OCI-LY7 (cell line): Measurements from ENCODE around the gene WIZ. TPM values are rescaled to one million over a fixed set of nuclear protein-coding genes. Genes with fewer than 3 reads are reported as not detected.
A peak's percentile ranks its signal among the peaks of the same experiment; 100 is the strongest.

Experiments used
- BruUV-seq: library from RNA; stranded (reverse); fragments of 400-500 nt; replicated peaks from 2 replicates; lab custom pipeline; 2021; lab: Mats Ljungman, UMichigan
- CTCF ChIA-PET: fragments of 300-600 bp; sonication (Branson Sonifier 250); formaldehyde crosslinking; loops from one replicate; lab custom pipeline; 2022; ENCODE audit warnings: antibody characterized with exemption; ENCODE audit not compliant: unreplicated experiment; lab: Charles Lee
- POLR2A ChIA-PET: fragments of 300-600 bp; sonication (Branson Sonifier 250); formaldehyde crosslinking; loops from one replicate; lab custom pipeline; 2022; ENCODE audit warnings: antibody characterized with exemption; lab: Charles Lee
- DNase-seq: peaks from one replicate; pipeline ENCODE4 v3.0.0-alpha.2; 2015; ENCODE audit warnings: low spot score
- H2AFZ ChIP-seq: fragments of 200-600 bp; sonication (generic), shearing (Covaris generic); 2 replicates; pipeline ENCODE4 v1.6.1; 2014; ENCODE audit warnings: mild to moderate bottlenecking, antibody characterized with exemption, low read length, moderate library complexity
- H3K27ac ChIP-seq: fragments of 200-600 bp; sonication (generic); 2 replicates; pipeline ENCODE4 v1.5.1; 2014; ENCODE audit warnings: mixed run types, low read depth, mild to moderate bottlenecking, moderate library complexity, low read length, inconsistent platforms; ENCODE audit not compliant: poor library complexity, severe bottlenecking
- H3K36me3 ChIP-seq: fragments of 200-600 bp; sonication (generic); 2 replicates; pipeline ENCODE4 v1.6.1; 2014; ENCODE audit warnings: mild to moderate bottlenecking, antibody characterized with exemption, low read length, moderate library complexity, mixed read lengths; ENCODE audit not compliant: insufficient read depth
- H3K4me1 ChIP-seq: fragments of 200-600 bp; sonication (generic); 2 replicates; pipeline ENCODE4 v1.5.1; 2014; ENCODE audit warnings: mild to moderate bottlenecking, low read length; ENCODE audit not compliant: insufficient read depth, poor library complexity, severe bottlenecking
- H3K4me2 ChIP-seq: fragments of 200-600 bp; sonication (generic); 2 replicates; pipeline ENCODE4 v1.6.1; 2014; ENCODE audit warnings: mild to moderate bottlenecking, low read length
- H3K4me3 ChIP-seq: fragments of 200-600 bp; sonication (generic); 2 replicates; pipeline ENCODE4 v1.5.1; 2014; ENCODE audit warnings: mild to moderate bottlenecking, low read depth, low read length; ENCODE audit not compliant: poor library complexity, severe bottlenecking
- H3K79me2 ChIP-seq: fragments of 200-600 bp; sonication (generic); 2 replicates; pipeline ENCODE4 v1.6.1; 2016; ENCODE audit warnings: low read depth, mild to moderate bottlenecking, low read length, moderate library complexity, mixed read lengths; ENCODE audit not compliant: insufficient read depth
- H3K9me2 ChIP-seq: fragments of 200-600 bp; sonication (generic); 2 replicates; pipeline ENCODE4 v1.6.1; 2016; ENCODE audit warnings: mild to moderate bottlenecking, low read length, mixed read lengths; ENCODE audit not compliant: insufficient read depth
- H3K9me3 ChIP-seq: fragments of 200-600 bp; sonication (generic); 2 replicates; pipeline ENCODE4 v1.6.1; 2014; ENCODE audit warnings: mild to moderate bottlenecking, mixed run types, low read length, mixed read lengths
- H4K20me1 ChIP-seq: fragments of 200-600 bp; sonication (generic); 2 replicates; pipeline ENCODE4 v1.6.1; 2014; ENCODE audit warnings: mild to moderate bottlenecking, antibody characterized with exemption, low read length, moderate library complexity, mixed read lengths; ENCODE audit not compliant: insufficient read depth
- CTCF ChIP-seq: fragments of 200-600 bp; sonication (generic); conservative IDR thresholded peaks from 2 replicates; pipeline ENCODE4 v1.5.1; 2014; ENCODE audit warnings: mild to moderate bottlenecking, antibody characterized with exemption, low read length, moderate library complexity, mixed read lengths
- EZH2phosphoT487 ChIP-seq: fragments of 200-600 bp; sonication (generic); IDR thresholded peaks from 2 replicates; pipeline ENCODE4 v1.6.1; 2018; ENCODE audit warnings: low read depth, borderline replicate concordance, mild to moderate bottlenecking, mixed run types, antibody characterized with exemption, low read length, moderate library complexity, mixed read lengths
- intact Hi-C: fragments of 100-400 bp; cut with micrococcal nuclease; formaldehyde crosslinking; loops from one replicate; pipeline ENCODE4 v1.10.0; 2022; ENCODE audit not compliant: unreplicated experiment
- total RNA-seq, 2 experiments: library from RNA; depleted of rRNA in 1 of 2; stranded (reverse); fragments of >200 nt in 1 of 2; shearing (Covaris generic) in 1 of 2; gene quantifications; 2 replicates each; pipeline ENCODE4 v1.2.3, GENCODE V29; 2014 to 2022

The WIZ gene
- total RNA-seq, 2 experiments from 2014 or later: 16.4 to 35.9 TPM

DNA sequence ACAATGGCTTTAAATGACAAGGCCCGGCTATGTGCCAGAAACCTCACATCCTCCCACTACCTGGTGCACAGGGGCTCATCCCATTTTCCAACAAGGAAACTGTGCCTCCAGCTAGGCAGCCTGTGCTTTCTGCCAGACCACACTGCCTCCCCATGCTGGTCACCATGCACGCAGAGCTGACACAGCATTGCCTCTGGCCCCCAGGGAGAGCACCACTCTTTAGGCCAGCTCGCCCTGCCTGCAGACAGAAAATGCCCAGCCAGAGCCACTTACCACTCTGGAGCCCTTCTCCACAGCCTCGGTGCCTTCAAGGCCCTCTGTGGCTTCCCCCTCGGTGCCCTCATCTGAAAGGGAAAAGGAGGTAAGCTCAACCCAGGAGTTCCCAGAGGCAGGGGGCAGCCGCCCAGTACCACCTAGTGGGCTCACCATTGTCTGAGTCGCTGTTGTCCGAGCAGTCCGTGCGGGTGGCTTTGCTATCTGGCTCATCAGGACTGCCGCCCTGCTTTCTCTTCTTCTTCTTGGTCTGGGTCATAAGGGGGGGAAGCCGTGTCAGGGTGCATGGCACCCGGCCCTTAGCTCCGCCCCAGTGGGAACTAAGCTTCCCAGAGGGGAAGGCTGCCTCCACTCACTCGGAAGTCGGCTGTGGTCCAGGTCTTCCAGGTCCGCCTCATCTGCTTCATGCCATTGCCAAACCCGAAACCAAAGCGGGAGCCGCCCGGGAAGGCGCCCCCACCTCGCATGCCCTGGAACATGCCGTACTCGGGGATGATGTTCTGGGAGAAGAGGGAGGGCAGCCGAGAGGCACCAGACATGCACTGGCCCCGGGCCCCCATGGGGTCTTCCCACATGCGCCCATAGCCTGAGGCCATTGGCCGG lies 49.0 kb downstream of the WIZ start:
- Histone ChIP-seq H3K27ac (no peak overlapping the region), H3K4me2 (no peak overlapping the region), H3K36me3 (peaks cover 94% of the 10 kb centered on the region), H3K79me2 (peaks cover 24% of the 10 kb centered on the region), H3K9me2 (no peaks in the 10 kb centered on the region), H3K9me3 (no peaks in the 10 kb centered on the region), H2AFZ (no peak overlapping the region), H3K4me3 (no peak overlapping the region), H4K20me1 (peaks cover 4% of the 10 kb centered on the region; the same call in 1 of the 2 replicates), H3K4me1 (peaks cover 12% of the 10 kb centered on the region)
- intact Hi-C loops: no loop called here
- CTCF ChIA-PET: no interaction called here
- DNase-seq: no peak
- no peak for TF ChIP-seq CTCF
- no peak for TF ChIP-seq EZH2phosphoT487
- POLR2A ChIA-PET: no interaction called here
- TSS peak; percentile 35 for BruUV-seq

DNA sequence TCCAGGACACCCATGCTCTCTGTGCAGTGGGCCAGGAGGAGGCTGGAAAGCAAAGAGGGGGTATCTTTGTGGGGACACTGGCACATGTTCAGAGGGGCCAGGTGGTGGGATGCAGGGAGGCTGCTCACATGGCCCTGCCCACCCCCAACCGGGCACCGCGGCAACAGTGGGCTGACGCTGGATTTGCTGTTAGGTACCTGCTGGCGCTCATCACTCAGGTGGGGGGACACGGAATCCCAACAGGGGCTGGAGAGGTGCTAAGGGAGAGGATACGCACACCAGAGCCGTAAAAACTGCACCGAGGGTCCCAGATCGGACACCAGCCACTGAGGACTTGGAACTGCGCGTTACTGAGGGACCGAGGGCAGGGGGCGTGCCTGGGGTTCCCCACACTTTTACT lies 50.1 kb downstream of the WIZ start:
- no peak for DNase-seq
- H3K9me2 ChIP-seq: no peaks in the 10 kb centered on the region
- H3K4me3 ChIP-seq: no peak overlapping the region
- no peaks in the 10 kb centered on the region for H3K9me3 ChIP-seq
- POLR2A ChIA-PET: no interaction called here
- H3K27ac ChIP-seq: no peak overlapping the region
- H3K4me2 ChIP-seq: no peak overlapping the region
- no peak overlapping the region for H2AFZ ChIP-seq
- BruUV-seq: no TSS peak
- peaks cover 4% of the 10 kb centered on the region; the same call in 1 of the 2 replicates for H4K20me1 ChIP-seq
- peaks cover 6% of the 10 kb centered on the region for H3K4me1 ChIP-seq
- TF ChIP-seq CTCF (no peak), EZH2phosphoT487 (no peak)
- H3K36me3 ChIP-seq: peaks cover 94% of the 10 kb centered on the region
- peaks cover 15% of the 10 kb centered on the region; the same call in 1 of the 2 replicates for H3K79me2 ChIP-seq
- intact Hi-C loops: no loop called here
- CTCF ChIA-PET: no interaction called here

DNA sequence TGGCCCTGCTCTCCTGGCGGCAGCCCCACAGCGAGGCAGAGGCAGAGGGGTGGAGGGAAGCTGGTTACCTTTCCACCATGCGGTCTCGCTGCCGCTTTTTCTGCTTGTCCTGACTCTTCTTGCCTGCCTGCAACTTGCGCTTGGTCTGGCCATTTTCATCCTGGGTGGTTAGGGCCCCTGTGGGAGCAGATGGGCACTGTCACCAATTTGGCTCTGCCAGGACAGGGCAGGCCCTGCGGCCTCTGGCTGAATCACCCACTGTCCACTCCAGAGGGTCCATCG lies 50.6 kb downstream of the WIZ start:
- intact Hi-C loops: no loop called here
- CTCF ChIA-PET: no interaction called here
- Histone ChIP-seq H3K4me1 (peaks cover 1% of the 10 kb centered on the region), H3K79me2 (peaks cover 11% of the 10 kb centered on the region; the same call in 1 of the 2 replicates), H2AFZ (no peak overlapping the region), H3K9me2 (no peaks in the 10 kb centered on the region), H3K27ac (no peak overlapping the region), H3K36me3 (peaks cover 95% of the 10 kb centered on the region), H3K9me3 (no peaks in the 10 kb centered on the region), H3K4me2 (no peak overlapping the region), H4K20me1 (peaks cover 4% of the 10 kb centered on the region; the same call in 1 of the 2 replicates), H3K4me3 (no peak overlapping the region)
- BruUV-seq: no TSS peak
- DNase-seq: no peak
- TF ChIP-seq EZH2phosphoT487 (no peak), CTCF (no peak)
- POLR2A ChIA-PET: no interaction called here
